ENCODE results near the gene CCDC117. TPM values are rescaled to one million over a fixed set of nuclear protein-coding genes. Genes with fewer than 3 reads are reported as not detected.
"Not testable (repeated sequence)": the region's sequence is repeated elsewhere in the genome, so short reads cannot be mapped to it uniquely, and the experiment has no call there.

CCDC117 gene
- polyA plus RNA-seq, 1 donor from 2014 or later, result 23.1 TPM

DNA sequence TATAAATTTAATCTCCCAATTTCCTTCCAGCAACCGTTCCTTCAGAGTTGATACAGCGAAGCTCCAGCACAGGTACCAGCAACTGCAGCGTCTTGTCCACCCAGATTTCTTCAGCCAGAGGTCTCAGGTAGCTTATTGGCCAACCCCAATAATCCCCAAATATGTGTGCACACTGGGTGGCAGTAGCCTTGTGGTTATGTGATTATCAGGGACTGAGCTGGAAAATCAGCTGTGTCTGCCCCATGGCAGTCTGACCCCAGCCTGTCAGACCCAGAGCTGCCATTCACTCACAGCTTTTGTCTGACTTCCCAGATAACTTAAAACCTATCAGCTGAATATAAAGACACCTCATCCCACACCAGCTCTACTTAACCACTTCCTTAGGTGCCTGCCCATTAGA lies 28.6 kb upstream of the CCDC117 start:
- Histone ChIP-seq H2AFZ (ENCODE audit: low read depth, low read length) (no peak overlapping the region), H3K27me3 (ENCODE audit: insufficient read depth, low read depth, low read length) (no peaks in the 10 kb centered on the region), H4K20me1 (ENCODE audit: insufficient read depth) (no peaks in the 10 kb centered on the region), H3K9ac (ENCODE audit: low read length) (no peak overlapping the region), H3K9me2 (ENCODE audit: insufficient read depth, low read length) (no peaks in the 10 kb centered on the region), H3K4me2 (ENCODE audit: low read length) (no peak overlapping the region), H3K9me3 (ENCODE audit: low read length) (no peaks in the 10 kb centered on the region), H3K4me3 (ENCODE audit: low read length) (no peak overlapping the region), H3F3A (ENCODE audit: insufficient read depth, low read length, poor library complexity, severe bottlenecking) (no peaks in the 10 kb centered on the region), H3K27ac (ENCODE audit: low read length) (no peak overlapping the region), H3K79me2 (replicated peaks; ENCODE audit: insufficient read depth, low read length) (no peaks in the 10 kb centered on the region), H3K36me3 (ENCODE audit: insufficient read depth, low read length) (no peaks in the 10 kb centered on the region)
- TF ChIP-seq TAF1 (IDR thresholded peaks at IDR 0.05; ENCODE audit: low read depth) (no peak), EP300 (conservative IDR thresholded peaks at IDR 0.05; ENCODE audit: poor library complexity, severe bottlenecking) (no peak), POLR2AphosphoS5 (IDR thresholded peaks at IDR 0.05) (no peak), EZH2 (IDR thresholded peaks at IDR 0.05; ENCODE audit: borderline replicate concordance, insufficient read depth, low read length, poor library complexity, severe bottlenecking) (no peak), MXI1 (conservative IDR thresholded peaks at IDR 0.05; ENCODE audit: poor library complexity, severe bottlenecking) (no peak)
- TF ChIP-seq, protein P1, sequence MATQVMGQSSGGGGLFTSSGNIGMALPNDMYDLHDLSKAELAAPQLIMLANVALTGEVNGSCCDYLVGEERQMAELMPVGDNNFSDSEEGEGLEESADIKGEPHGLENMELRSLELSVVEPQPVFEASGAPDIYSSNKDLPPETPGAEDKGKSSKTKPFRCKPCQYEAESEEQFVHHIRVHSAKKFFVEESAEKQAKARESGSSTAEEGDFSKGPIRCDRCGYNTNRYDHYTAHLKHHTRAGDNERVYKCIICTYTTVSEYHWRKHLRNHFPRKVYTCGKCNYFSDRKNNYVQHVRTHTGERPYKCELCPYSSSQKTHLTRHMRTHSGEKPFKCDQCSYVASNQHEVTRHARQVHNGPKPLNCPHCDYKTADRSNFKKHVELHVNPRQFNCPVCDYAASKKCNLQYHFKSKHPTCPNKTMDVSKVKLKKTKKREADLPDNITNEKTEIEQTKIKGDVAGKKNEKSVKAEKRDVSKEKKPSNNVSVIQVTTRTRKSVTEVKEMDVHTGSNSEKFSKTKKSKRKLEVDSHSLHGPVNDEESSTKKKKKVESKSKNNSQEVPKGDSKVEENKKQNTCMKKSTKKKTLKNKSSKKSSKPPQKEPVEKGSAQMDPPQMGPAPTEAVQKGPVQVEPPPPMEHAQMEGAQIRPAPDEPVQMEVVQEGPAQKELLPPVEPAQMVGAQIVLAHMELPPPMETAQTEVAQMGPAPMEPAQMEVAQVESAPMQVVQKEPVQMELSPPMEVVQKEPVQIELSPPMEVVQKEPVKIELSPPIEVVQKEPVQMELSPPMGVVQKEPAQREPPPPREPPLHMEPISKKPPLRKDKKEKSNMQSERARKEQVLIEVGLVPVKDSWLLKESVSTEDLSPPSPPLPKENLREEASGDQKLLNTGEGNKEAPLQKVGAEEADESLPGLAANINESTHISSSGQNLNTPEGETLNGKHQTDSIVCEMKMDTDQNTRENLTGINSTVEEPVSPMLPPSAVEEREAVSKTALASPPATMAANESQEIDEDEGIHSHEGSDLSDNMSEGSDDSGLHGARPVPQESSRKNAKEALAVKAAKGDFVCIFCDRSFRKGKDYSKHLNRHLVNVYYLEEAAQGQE (IDR thresholded peaks at IDR 0.05; ENCODE audit: borderline replicate concordance), result no peak

DNA sequence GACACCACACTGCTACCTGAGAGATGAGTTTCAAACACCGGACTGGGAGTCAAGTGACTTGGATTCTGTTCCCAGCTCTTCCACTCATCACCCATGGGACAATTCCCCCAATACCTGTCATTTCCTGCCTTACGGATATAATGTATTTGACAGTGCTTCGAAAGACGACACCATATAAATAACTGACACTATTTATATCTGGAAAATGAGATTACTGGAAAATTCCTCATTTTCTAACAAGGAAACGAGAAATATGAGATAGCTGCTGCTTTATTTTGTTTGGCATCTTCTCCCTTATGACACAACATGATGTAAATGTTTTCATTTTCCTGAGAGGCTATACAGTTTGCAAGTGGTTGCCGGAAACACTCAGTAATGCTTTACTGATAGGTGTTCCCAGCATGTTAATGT lies 22.0 kb upstream of the CCDC117 start:
- H3K36me3 ChIP-seq (ENCODE audit: insufficient read depth, low read length), result no peaks in the 10 kb centered on the region
- H3K9ac ChIP-seq (ENCODE audit: low read length), result no peak overlapping the region
- H2AFZ ChIP-seq (ENCODE audit: low read depth, low read length), result no peak overlapping the region
- H3F3A ChIP-seq (ENCODE audit: insufficient read depth, low read length, poor library complexity, severe bottlenecking), result no peaks in the 10 kb centered on the region
- H3K9me2 ChIP-seq (ENCODE audit: insufficient read depth, low read length), result no peaks in the 10 kb centered on the region
- H3K4me3 ChIP-seq (ENCODE audit: low read length), result no peak overlapping the region
- H3K4me2 ChIP-seq (ENCODE audit: low read length), result no peak overlapping the region
- no peaks in the 10 kb centered on the region for H3K27me3 ChIP-seq (ENCODE audit: insufficient read depth, low read depth, low read length)
- H4K20me1 ChIP-seq (ENCODE audit: insufficient read depth), result no peaks in the 10 kb centered on the region
- no peaks in the 10 kb centered on the region for H3K9me3 ChIP-seq (ENCODE audit: low read length)
- H3K27ac ChIP-seq (ENCODE audit: low read length), result no peak overlapping the region
- TF ChIP-seq POLR2AphosphoS5 (IDR thresholded peaks at IDR 0.05), result no peak
- no peak for TF ChIP-seq SMC3 (conservative IDR thresholded peaks at IDR 0.05; ENCODE audit: poor library complexity)
- TF ChIP-seq MXI1 (conservative IDR thresholded peaks at IDR 0.05; ENCODE audit: poor library complexity, severe bottlenecking), result no peak
- no peaks in the 10 kb centered on the region for H3K79me2 ChIP-seq (replicated peaks; ENCODE audit: insufficient read depth, low read length)

DNA sequence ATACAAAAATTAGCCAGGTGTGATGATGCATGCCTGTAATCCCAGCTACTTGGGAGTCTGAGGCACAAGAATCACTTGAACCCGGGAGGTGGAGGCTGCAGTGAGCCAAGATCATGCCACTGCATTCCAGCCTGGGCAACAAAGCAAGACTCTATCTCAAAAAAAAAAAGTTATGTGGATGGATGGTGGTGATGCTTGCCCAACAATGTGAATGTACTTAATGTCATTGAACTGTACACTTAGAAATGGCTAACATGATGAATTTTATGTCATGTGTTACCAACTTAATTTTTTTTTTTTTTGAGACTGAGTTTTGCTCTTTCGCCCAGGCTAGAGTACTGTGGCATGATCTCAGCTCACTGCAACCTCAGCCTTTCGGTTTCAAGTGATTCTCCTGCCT lies 18.0 kb upstream of the CCDC117 start:
- H3K4me2 ChIP-seq (ENCODE audit: low read length); H3F3A ChIP-seq (ENCODE audit: insufficient read depth, low read length, poor library complexity, severe bottlenecking); H3K9ac ChIP-seq (ENCODE audit: low read length): not testable (repeated sequence)

More for the DNA sequence above, 18.0 kb upstream of the CCDC117 start:
- not testable (repeated sequence) for H3K27me3 ChIP-seq (ENCODE audit: insufficient read depth, low read depth, low read length); H3K27ac ChIP-seq (ENCODE audit: low read length); H3K36me3 ChIP-seq (ENCODE audit: insufficient read depth, low read length); H3K9me3 ChIP-seq (ENCODE audit: low read length); H4K20me1 ChIP-seq (ENCODE audit: insufficient read depth); H3K79me2 ChIP-seq (replicated peaks; ENCODE audit: insufficient read depth, low read length); H3K4me3 ChIP-seq (ENCODE audit: low read length); H2AFZ ChIP-seq (ENCODE audit: low read depth, low read length); H3K9me2 ChIP-seq (ENCODE audit: insufficient read depth, low read length)
